Neural progenitor cell (in vitro differentiated cells): ENCODE results near the gene ATP8B3. TPM values are rescaled to one million over a fixed set of nuclear protein-coding genes. Genes with fewer than 3 reads are reported as not detected.

ENCODE experiments used
- DNase-seq: peaks from one replicate; pipeline ENCODE4 v3.0.0-alpha.2; 2016; ENCODE audit warnings: low spot score
- H2AFZ ChIP-seq: fragments of 200-600 bp; sonication (generic); replicated peaks from 2 replicates; pipeline ENCODE4 v1.6.1; 2016; ENCODE audit warnings: antibody characterized with exemption
- H3F3A ChIP-seq: fragments of 200-600 bp; sonication (generic); 2 replicates; pipeline ENCODE4 v1.6.1; 2016; ENCODE audit warnings: antibody characterized with exemption, low read depth
- H3K27ac ChIP-seq: fragments of 200-600 bp; sonication (generic); 2 replicates; pipeline ENCODE4 v1.5.1; 2016; ENCODE audit warnings: mild to moderate bottlenecking
- H3K27me3 ChIP-seq: fragments of 200-600 bp; sonication (generic); 2 replicates; pipeline ENCODE4 v1.6.1; 2016; ENCODE audit warnings: mild to moderate bottlenecking, moderate library complexity
- H3K36me3 ChIP-seq: fragments of 200-600 bp; sonication (generic); 2 replicates; pipeline ENCODE4 v1.5.1; 2016
- H3K4me1 ChIP-seq: fragments of 200-600 bp; sonication (generic); 2 replicates; pipeline ENCODE4 v1.6.1; 2016; ENCODE audit warnings: mixed run types
- H3K4me2 ChIP-seq: fragments of 200-600 bp; sonication (generic); 2 replicates; pipeline ENCODE4 v1.6.1; 2016
- H3K4me3 ChIP-seq: fragments of 200-600 bp; sonication (generic); 2 replicates; pipeline ENCODE4 v1.5.1; 2016
- H3K79me2 ChIP-seq: fragments of 200-600 bp; sonication (generic); 2 replicates; pipeline ENCODE4 v1.6.1; 2016; ENCODE audit warnings: low read depth
- H3K9ac ChIP-seq: fragments of 200-600 bp; sonication (generic); 2 replicates; pipeline ENCODE4 v1.6.1; 2016
- H3K9me3 ChIP-seq: fragments of 200-600 bp; sonication (generic); 2 replicates; pipeline ENCODE4 v1.5.1; 2016; ENCODE audit warnings: low read depth
- H4K20me1 ChIP-seq: fragments of 200-600 bp; sonication (generic); 2 replicates; pipeline ENCODE4 v1.6.1; 2016; ENCODE audit warnings: low read depth
- H3K27ac Mint-ChIP-seq: 3 replicates; pipeline ENCODE4 v1.8.0; 2021; ENCODE audit warnings: mixed read lengths
- H3K27me3 Mint-ChIP-seq: 2 replicates; pipeline ENCODE4 v1.8.0; 2022; ENCODE audit warnings: low read depth, mild to moderate bottlenecking, inconsistent platforms, moderate library complexity, mixed read lengths; ENCODE audit not compliant: insufficient read depth
- H3K36me3 Mint-ChIP-seq: 3 replicates; pipeline ENCODE4 v1.8.0; 2021; ENCODE audit warnings: mixed read lengths
- H3K4me1 Mint-ChIP-seq: 3 replicates; pipeline ENCODE4 v1.8.0; 2021; ENCODE audit warnings: mixed read lengths
- H3K4me3 Mint-ChIP-seq: 3 replicates; pipeline ENCODE4 v1.8.0; 2021; ENCODE audit warnings: mild to moderate bottlenecking, moderate library complexity, mixed read lengths
- H3K9me3 Mint-ChIP-seq: 3 replicates; pipeline ENCODE4 v1.8.0; 2020; ENCODE audit warnings: mixed read lengths
- CTCF ChIP-seq: fragments of 200-600 bp; sonication (generic); IDR thresholded peaks from 2 replicates; pipeline ENCODE4 v1.5.1; 2017; ENCODE audit warnings: antibody characterized with exemption, mild to moderate bottlenecking
- EZH2 ChIP-seq: fragments of 200-600 bp; sonication (generic); IDR thresholded peaks from 2 replicates; pipeline ENCODE4 v1.6.1; 2017; ENCODE audit warnings: antibody characterized with exemption, mild to moderate bottlenecking, moderate library complexity
- EZH2phosphoT487 ChIP-seq: fragments of 200-600 bp; sonication (generic); IDR thresholded peaks from 2 replicates; pipeline ENCODE4 v1.6.1; 2017; ENCODE audit warnings: antibody characterized with exemption
- total RNA-seq: library from RNA; depleted of rRNA; stranded (reverse); fragments of >200 nt; gene quantifications from 2 replicates; pipeline ENCODE4 v1.2.3, GENCODE V29; 2015; ENCODE audit warnings: low replicate concordance

The ATP8B3 gene
- total RNA-seq, 1 donor from 2014 or later = 0.06 TPM

DNA sequence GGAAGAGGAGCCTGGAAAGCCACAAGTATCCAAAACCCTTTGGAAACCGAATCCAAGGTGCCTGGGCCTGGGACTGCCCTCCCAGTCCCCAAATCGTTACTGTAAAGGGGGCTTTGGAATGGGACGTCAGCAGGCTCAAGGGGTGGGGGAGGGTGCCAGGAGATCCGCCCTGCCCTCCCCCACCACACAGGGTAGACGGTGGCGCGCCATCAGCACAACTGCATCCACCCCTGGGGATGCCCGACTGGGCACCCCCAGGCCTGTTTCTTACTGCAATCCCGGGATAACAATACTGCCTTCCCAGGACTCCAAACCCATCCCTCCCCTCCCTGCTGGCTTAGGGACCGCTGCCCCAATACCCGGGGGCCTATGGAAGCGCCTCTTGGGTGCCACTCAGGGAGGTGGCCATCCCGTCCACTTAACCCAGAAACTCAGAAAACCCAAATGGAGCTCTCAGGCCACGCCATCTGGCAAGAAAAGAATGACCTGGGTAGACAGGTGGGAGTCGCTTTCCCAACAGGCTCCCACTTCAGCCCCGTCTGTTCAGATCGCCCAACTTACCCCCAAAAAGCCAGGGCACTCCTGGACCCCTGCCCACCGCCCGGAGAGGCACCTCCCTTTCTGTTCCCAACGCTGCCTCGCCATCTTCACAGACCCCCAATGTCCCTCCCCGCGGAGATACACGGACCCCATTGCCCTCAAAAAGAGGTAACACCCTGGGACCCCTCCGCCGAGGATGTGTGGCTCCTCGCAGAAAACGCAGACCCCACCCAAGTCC, 48.9 kb upstream of the ATP8B3 start:
- DNase-seq = no peak
- H3K9me3 ChIP-seq = no peaks in the 10 kb centered on the region
- H3F3A ChIP-seq = peaks cover 43% of the 10 kb centered on the region
- peak overlapping the region; percentile 76 for H3K4me2 ChIP-seq
- peaks cover 65% of the 10 kb centered on the region for H4K20me1 ChIP-seq
- peak overlapping the region; percentile 68 for H3K4me3 ChIP-seq
- TF ChIP-seq CTCF (no peak), EZH2phosphoT487 (no peak), EZH2 (peak; percentile 2)
- H2AFZ ChIP-seq = no peak overlapping the region
- H3K36me3 Mint-ChIP-seq = no peaks in the 10 kb centered on the region
- no peak overlapping the region for H3K27ac Mint-ChIP-seq
- peaks cover 57% of the 10 kb centered on the region for H3K4me1 ChIP-seq
- no peaks in the 10 kb centered on the region for H3K36me3 ChIP-seq
- no peak overlapping the region for H3K27ac ChIP-seq
- peak overlapping the region; percentile 90 for H3K4me3 Mint-ChIP-seq
- H3K27me3 Mint-ChIP-seq = peaks cover 12% of the 10 kb centered on the region
- H3K9ac ChIP-seq = no peak overlapping the region
- H3K79me2 ChIP-seq = peaks cover 62% of the 10 kb centered on the region
- no peaks in the 10 kb centered on the region for H3K9me3 Mint-ChIP-seq
- H3K27me3 ChIP-seq = peaks cover 55% of the 10 kb centered on the region
- H3K4me1 Mint-ChIP-seq = peaks cover 38% of the 10 kb centered on the region

DNA sequence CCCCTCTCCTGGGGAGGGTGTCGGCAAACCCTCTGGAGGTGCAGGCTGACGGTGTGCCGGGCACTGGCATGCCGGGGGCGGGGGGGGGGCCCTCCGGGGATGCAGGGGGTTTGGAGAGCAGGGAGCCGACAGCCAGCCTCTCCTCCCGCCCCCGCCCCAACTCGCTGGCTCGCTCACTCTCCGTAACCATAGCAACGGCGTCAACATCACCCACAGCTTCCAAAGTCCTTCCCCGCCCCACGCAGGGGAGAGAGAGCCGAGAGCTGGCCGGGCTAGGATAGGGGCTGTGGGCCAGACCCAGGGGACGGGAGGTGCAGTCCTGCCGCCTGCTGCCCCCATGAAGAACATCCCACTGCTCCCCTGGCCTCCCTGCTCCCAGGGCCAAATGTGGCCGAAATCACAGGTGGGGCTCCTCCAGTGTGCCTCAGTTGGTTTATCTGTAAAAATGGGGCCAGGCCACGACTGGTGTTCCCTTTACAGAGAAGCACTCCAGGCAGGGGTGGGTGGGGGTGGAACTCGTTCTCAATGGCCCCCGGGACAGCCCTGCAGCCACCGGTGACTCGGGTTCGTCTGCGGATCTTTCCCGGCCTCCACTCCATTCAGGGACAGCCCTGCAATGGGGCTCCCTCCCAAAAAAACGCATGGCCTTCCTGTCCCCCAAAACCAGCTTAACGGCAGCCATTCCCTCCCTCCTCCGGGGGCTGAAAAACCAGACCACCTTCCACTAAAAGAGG, 48.1 kb upstream of the ATP8B3 start:
- Histone ChIP-seq H3K79me2 (peaks cover 63% of the 10 kb centered on the region), H3K27ac (no peak overlapping the region), H3K27me3 (peaks cover 55% of the 10 kb centered on the region), H3K4me3 (peak overlapping the region; percentile 35), H2AFZ (no peak overlapping the region), H3K36me3 (no peaks in the 10 kb centered on the region), H3K4me2 (peak overlapping the region; percentile 76), H4K20me1 (peaks cover 72% of the 10 kb centered on the region), H3K9me3 (no peaks in the 10 kb centered on the region), H3F3A (peaks cover 49% of the 10 kb centered on the region), H3K4me1 (peaks cover 63% of the 10 kb centered on the region), H3K9ac (no peak overlapping the region)
- DNase-seq = peak; percentile 86
- peaks cover 14% of the 10 kb centered on the region for H3K27me3 Mint-ChIP-seq
- peak overlapping the region; percentile 75 for H3K4me3 Mint-ChIP-seq
- peaks cover 35% of the 10 kb centered on the region for H3K4me1 Mint-ChIP-seq
- TF ChIP-seq CTCF (no peak), EZH2phosphoT487 (no peak), EZH2 (no peak)
- no peak overlapping the region for H3K27ac Mint-ChIP-seq
- H3K36me3 Mint-ChIP-seq = no peaks in the 10 kb centered on the region
- no peaks in the 10 kb centered on the region for H3K9me3 Mint-ChIP-seq

DNA sequence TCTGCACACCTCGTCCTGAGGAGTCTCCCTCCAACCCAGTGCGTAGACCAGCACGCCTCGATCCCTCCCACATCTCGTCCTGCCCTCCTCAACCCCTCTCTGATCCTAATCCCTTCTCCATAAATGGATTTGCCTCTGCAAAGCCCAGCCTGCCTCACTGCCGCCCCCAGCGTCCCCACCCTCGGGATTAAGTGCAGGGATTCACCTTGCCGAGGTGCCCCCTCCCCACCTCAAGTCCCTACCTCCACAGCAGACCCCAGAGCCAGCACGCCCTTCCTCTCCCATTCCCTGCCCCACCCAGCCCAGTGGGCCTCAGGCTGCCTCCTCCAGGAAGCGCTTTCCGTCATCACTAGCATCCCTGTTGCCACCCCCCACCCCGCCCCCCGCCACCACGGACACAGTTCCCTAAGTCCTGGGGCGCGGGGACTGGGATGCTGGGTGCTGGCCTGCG, 47.3 kb upstream of the ATP8B3 start:
- Histone ChIP-seq H3K9ac (no peak overlapping the region), H3K79me2 (peaks cover 63% of the 10 kb centered on the region), H3K27me3 (peaks cover 55% of the 10 kb centered on the region), H3K36me3 (no peaks in the 10 kb centered on the region), H4K20me1 (peaks cover 80% of the 10 kb centered on the region), H3F3A (peaks cover 50% of the 10 kb centered on the region), H3K4me1 (peaks cover 71% of the 10 kb centered on the region), H2AFZ (no peak overlapping the region), H3K4me3 (peak overlapping the region; percentile 35), H3K4me2 (peak overlapping the region; percentile 76), H3K27ac (no peak overlapping the region), H3K9me3 (no peaks in the 10 kb centered on the region)
- Mint-ChIP-seq H3K36me3 (no peaks in the 10 kb centered on the region), H3K27ac (peak overlapping the region; percentile 61), H3K9me3 (no peaks in the 10 kb centered on the region), H3K4me1 (peaks cover 43% of the 10 kb centered on the region), H3K27me3 (peaks cover 14% of the 10 kb centered on the region), H3K4me3 (peak overlapping the region; percentile 75)
- peak; percentile 75 for DNase-seq
- no peak for TF ChIP-seq EZH2
- peak; percentile 36 for TF ChIP-seq CTCF
